Panc1 (cell line): ENCODE results near the gene LAMC3. TPM values are rescaled to one million over a fixed set of nuclear protein-coding genes. Genes with fewer than 3 reads are reported as not detected.

ENCODE experiments used
- ATAC-seq: fragments of 200-7000 bp; cut with Tn5 transposase; 2 replicates; pipeline ENCODE4 v1.9.1; 2020; ENCODE audit warnings: mild to moderate bottlenecking, moderate library complexity
- BruUV-seq: library from RNA; stranded (reverse); fragments of 400-500 nt; replicated peaks from 2 replicates; lab custom pipeline; 2021; lab: Mats Ljungman, UMichigan
- CTCF ChIA-PET: fragments of 300-600 bp; sonication (Branson Sonifier 250); formaldehyde crosslinking; loops from one replicate; lab custom pipeline; 2022; ENCODE audit warnings: antibody characterized with exemption; lab: Charles Lee
- POLR2A ChIA-PET: fragments of 300-600 bp; sonication (Branson Sonifier 250); formaldehyde crosslinking; loops from one replicate; lab custom pipeline; 2022; ENCODE audit warnings: antibody characterized with exemption; lab: Charles Lee
- DNase-seq: peaks from one replicate; pipeline ENCODE4 v3.0.0-alpha.2; 2010; ENCODE audit warnings: low read depth, low spot score
- H3K27ac ChIP-seq: 2 replicates; pipeline ENCODE4 v1.5.1; 2011; ENCODE audit warnings: mild to moderate bottlenecking, low read length, inconsistent platforms
- H3K27me3 ChIP-seq: fragments of 200-500 bp; sonication (Bioruptor generic); 2 replicates; pipeline ENCODE4 v1.6.0; 2014; ENCODE audit warnings: low read length, inconsistent platforms; ENCODE audit not compliant: control insufficient read depth, insufficient read depth
- H3K36me3 ChIP-seq: fragments of 200-500 bp; sonication (Bioruptor generic); 2 replicates; pipeline ENCODE4 v1.5.1; 2014; ENCODE audit warnings: inconsistent platforms, mild to moderate bottlenecking, low read length, moderate library complexity; ENCODE audit not compliant: control insufficient read depth, insufficient read depth
- H3K4me1 ChIP-seq: 2 replicates; pipeline ENCODE4 v1.5.1; 2011; ENCODE audit warnings: inconsistent platforms, mild to moderate bottlenecking, low read length, moderate library complexity; ENCODE audit not compliant: control insufficient read depth, insufficient read depth
- H3K4me3 ChIP-seq, 2 experiments: 2 replicates each; pipeline ENCODE4 v1.5.1; 2011 to 2012; ENCODE audit warnings: low read depth in 2 of 2, low read length in 2 of 2, mild to moderate bottlenecking in 2 of 2, inconsistent platforms in 1 of 2, moderate library complexity in 1 of 2
- H3K9me3 ChIP-seq: fragments of 200-500 bp; sonication (Bioruptor generic); 2 replicates; pipeline ENCODE4 v1.5.1; 2014; ENCODE audit warnings: low read depth, mild to moderate bottlenecking, inconsistent platforms, low read length, moderate library complexity; ENCODE audit not compliant: control insufficient read depth, insufficient read depth
- POLR2AphosphoS5 ChIP-seq: IDR thresholded peaks from 2 replicates; pipeline ENCODE4 v1.6.1; 2012; ENCODE audit warnings: mild to moderate bottlenecking, low read depth, low read length, moderate library complexity
- SIN3A ChIP-seq: IDR thresholded peaks from 2 replicates; pipeline ENCODE4 v1.6.1; 2012; ENCODE audit warnings: low read depth, mild to moderate bottlenecking, low read length, moderate library complexity, borderline replicate concordance; ENCODE audit not compliant: insufficient read depth
- TCF7L2 ChIP-seq: IDR thresholded peaks from 2 replicates; pipeline ENCODE4 v1.6.1; 2011; ENCODE audit warnings: mild to moderate bottlenecking, low read depth, low read length, inconsistent platforms
- in situ Hi-C: cut with HindIII; loops from 2 replicates; pipeline ENCODE4 v1.10.0; 2016; ENCODE audit warnings: low sequenced_read_pairs, low pct_unique_long_range_greater_than_20kb
- intact Hi-C: fragments of 100-400 bp; cut with micrococcal nuclease; formaldehyde crosslinking; loops from one replicate; pipeline ENCODE4 v1.10.0; 2022; ENCODE audit not compliant: unreplicated experiment
- total RNA-seq: library from RNA; stranded (reverse); gene quantifications from one replicate; pipeline ENCODE4 v1.2.1, GENCODE V29; 2021; ENCODE audit not compliant: unreplicated experiment
- TF ChIP-seq, protein P1 (sequence below), 2 experiments: IDR thresholded peaks; 2 replicates each; pipeline ENCODE4 v1.6.1; 2011 to 2012; ENCODE audit warnings: low read depth in 2 of 2, control low read depth in 1 of 2, low read length in 1 of 2, mild to moderate bottlenecking in 1 of 2, moderate library complexity in 1 of 2; ENCODE audit not compliant: insufficient read depth in 1 of 2
- TF ChIP-seq, protein P2 (sequence below): fragments of 450-650 bp; IDR thresholded peaks from 2 replicates; pipeline ENCODE4 v1.5.1; 2017; ENCODE audit warnings: mild to moderate bottlenecking

Gene LAMC3
- total RNA-seq, 1 experiment from 2014 or later: 16.4 TPM

DNA sequence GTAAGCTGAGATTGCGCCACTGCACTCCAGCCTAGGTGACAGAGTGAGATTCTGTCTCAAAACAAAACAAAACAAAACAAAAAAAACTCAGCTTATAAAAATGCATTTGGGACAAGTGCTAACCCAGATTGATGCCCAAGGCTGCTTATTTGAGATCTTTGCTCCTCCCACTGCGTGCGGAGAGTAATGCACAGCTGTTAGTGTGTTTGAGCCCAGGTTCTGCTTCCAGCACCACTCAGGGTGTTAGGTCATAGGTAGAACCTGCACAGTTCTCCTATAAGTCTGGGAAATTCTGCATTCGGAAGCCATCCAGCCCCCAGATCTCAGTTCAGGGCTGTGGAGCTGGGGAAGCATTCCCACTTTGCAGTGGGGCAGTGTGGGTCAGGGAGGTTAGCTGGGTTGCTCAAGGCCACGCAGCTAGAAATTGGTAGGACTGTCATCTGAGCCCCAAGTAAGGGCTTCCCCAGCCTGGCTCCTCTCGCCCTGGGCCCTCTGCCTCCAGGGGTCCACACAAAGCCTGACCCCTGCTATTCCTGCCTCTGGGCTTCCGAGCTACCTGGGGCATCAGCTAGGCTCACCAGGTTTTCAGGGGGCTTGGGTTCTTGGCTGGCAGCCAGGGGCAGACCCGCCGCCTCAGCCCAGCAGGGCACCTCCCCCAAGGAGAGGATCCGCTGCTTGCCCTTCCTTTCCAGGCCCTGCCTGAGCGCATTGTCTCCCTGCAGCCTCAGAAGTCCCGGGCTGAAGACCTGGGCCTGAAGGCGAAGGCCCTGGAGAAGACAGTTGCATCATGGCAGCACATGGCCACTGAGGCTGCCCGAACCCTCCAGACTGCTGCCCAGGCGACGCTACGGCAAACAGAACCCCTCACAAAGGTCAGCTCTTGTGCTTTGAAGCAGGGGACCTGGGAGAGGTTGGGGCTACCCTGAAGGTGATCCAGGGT lies 69.7 kb downstream of the LAMC3 start:
- H3K4me3 ChIP-seq: no peak overlapping the region
- ATAC-seq (no peak), DNase-seq (no peak)
- no TSS peak for BruUV-seq
- POLR2A ChIA-PET: no interaction called here
- CTCF ChIA-PET: no interaction called here
- TF ChIP-seq POLR2AphosphoS5: no peak
- TF ChIP-seq, protein P1, sequence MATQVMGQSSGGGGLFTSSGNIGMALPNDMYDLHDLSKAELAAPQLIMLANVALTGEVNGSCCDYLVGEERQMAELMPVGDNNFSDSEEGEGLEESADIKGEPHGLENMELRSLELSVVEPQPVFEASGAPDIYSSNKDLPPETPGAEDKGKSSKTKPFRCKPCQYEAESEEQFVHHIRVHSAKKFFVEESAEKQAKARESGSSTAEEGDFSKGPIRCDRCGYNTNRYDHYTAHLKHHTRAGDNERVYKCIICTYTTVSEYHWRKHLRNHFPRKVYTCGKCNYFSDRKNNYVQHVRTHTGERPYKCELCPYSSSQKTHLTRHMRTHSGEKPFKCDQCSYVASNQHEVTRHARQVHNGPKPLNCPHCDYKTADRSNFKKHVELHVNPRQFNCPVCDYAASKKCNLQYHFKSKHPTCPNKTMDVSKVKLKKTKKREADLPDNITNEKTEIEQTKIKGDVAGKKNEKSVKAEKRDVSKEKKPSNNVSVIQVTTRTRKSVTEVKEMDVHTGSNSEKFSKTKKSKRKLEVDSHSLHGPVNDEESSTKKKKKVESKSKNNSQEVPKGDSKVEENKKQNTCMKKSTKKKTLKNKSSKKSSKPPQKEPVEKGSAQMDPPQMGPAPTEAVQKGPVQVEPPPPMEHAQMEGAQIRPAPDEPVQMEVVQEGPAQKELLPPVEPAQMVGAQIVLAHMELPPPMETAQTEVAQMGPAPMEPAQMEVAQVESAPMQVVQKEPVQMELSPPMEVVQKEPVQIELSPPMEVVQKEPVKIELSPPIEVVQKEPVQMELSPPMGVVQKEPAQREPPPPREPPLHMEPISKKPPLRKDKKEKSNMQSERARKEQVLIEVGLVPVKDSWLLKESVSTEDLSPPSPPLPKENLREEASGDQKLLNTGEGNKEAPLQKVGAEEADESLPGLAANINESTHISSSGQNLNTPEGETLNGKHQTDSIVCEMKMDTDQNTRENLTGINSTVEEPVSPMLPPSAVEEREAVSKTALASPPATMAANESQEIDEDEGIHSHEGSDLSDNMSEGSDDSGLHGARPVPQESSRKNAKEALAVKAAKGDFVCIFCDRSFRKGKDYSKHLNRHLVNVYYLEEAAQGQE (IDR thresholded peaks at IDR 0.05; ENCODE audit: insufficient read depth in 1 of 2, low read depth in 2 of 2, low read length in 1 of 2): no peak
- TF ChIP-seq, protein P2, sequence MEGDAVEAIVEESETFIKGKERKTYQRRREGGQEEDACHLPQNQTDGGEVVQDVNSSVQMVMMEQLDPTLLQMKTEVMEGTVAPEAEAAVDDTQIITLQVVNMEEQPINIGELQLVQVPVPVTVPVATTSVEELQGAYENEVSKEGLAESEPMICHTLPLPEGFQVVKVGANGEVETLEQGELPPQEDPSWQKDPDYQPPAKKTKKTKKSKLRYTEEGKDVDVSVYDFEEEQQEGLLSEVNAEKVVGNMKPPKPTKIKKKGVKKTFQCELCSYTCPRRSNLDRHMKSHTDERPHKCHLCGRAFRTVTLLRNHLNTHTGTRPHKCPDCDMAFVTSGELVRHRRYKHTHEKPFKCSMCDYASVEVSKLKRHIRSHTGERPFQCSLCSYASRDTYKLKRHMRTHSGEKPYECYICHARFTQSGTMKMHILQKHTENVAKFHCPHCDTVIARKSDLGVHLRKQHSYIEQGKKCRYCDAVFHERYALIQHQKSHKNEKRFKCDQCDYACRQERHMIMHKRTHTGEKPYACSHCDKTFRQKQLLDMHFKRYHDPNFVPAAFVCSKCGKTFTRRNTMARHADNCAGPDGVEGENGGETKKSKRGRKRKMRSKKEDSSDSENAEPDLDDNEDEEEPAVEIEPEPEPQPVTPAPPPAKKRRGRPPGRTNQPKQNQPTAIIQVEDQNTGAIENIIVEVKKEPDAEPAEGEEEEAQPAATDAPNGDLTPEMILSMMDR: no peak
- TF ChIP-seq SIN3A: no peak
- no peak for TF ChIP-seq TCF7L2
- H3K27me3 ChIP-seq: no peaks in the 10 kb centered on the region
- in situ Hi-C loops (no loop called here), intact Hi-C loops (no loop called here)
- H3K36me3 ChIP-seq: no peaks in the 10 kb centered on the region
- peaks cover 4% of the 10 kb centered on the region for H3K4me1 ChIP-seq
- no peaks in the 10 kb centered on the region for H3K9me3 ChIP-seq
- H3K27ac ChIP-seq: no peak overlapping the region

DNA sequence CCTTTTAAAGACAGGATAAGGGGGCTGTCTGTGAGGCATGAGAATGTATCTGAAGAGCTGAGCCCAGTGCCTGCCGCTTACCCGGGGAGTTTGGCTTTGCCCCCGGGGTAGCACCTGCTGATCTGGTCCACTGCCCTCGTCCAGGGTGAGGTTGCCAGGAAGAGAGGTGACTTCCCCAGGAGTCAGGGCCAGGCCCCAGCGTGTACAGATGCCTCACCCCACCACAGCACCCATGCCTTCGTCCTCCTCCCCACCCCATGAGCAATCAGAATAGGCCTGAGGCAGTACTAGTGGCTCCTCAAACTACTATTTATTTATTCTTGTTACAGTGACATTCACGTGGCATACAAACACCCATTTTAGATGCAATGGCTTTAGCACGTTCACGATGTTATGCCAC lies 71.6 kb downstream of the LAMC3 start:
- DNase-seq: no peak
- Histone ChIP-seq H3K4me3 (no peak overlapping the region), H3K4me1 (peaks cover 4% of the 10 kb centered on the region), H3K36me3 (no peaks in the 10 kb centered on the region), H3K27ac (no peak overlapping the region), H3K9me3 (no peaks in the 10 kb centered on the region), H3K27me3 (no peaks in the 10 kb centered on the region)
- BruUV-seq: no TSS peak
- ATAC-seq: no peak
- in situ Hi-C loops: no loop called here
- TF ChIP-seq TCF7L2 (no peak), SIN3A (no peak), POLR2AphosphoS5 (no peak)
- TF ChIP-seq, protein P2: no peak
- TF ChIP-seq, protein P1 (IDR thresholded peaks at IDR 0.05; ENCODE audit: insufficient read depth in 1 of 2, low read depth in 2 of 2, low read length in 1 of 2): no peak
- ChIA-PET POLR2A (no interaction called here), CTCF (no interaction called here)
- intact Hi-C loops: no loop called here
